SKM-1 (cell line): ENCODE results near the gene CPNE8.

Experiments
- DNase-seq: peaks from one replicate; lab custom pipeline; 2025; ENCODE audit not compliant: unreplicated experiment; lab: John Stamatoyannopoulos, UW

The CPNE8 gene

GRCh38 chr12:38898001-38898684, 7.2 kb downstream of the CPNE8 start:
- DNase-seq = no peak

GRCh38 chr12:38895446-38895845, 9.9 kb downstream of the CPNE8 start:
- no peak for DNase-seq

GRCh38 chr12:38892976-38893375, 12.4 kb downstream of the CPNE8 start:
- DNase-seq = no peak

- no peak for DNase-seq
Observed at GRCh38 chr12:38892087-38892786, 13.2 kb downstream of the CPNE8 start.

- DNase-seq = no peak
Observed at GRCh38 chr12:38890102-38890855, 15.1 kb downstream of the CPNE8 start.

- no peak for DNase-seq
Observed at GRCh38 chr12:38889297-38889815, 16.0 kb downstream of the CPNE8 start.

GRCh38 chr12:38887770-38888169, 17.6 kb downstream of the CPNE8 start:
- DNase-seq = no peak

GRCh38 chr12:38886931-38887330, 18.5 kb downstream of the CPNE8 start:
- no peak for DNase-seq

GRCh38 chr12:38886064-38886463, 19.3 kb downstream of the CPNE8 start:
- DNase-seq = no peak

GRCh38 chr12:38884666-38885065, 20.7 kb downstream of the CPNE8 start:
- no peak for DNase-seq

GRCh38 chr12:38883629-38884134, 21.7 kb downstream of the CPNE8 start:
- DNase-seq = no peak

- DNase-seq = no peak
Observed at GRCh38 chr12:38880288-38880687, 25.1 kb downstream of the CPNE8 start.

GRCh38 chr12:38878986-38879385, 26.4 kb downstream of the CPNE8 start:
- DNase-seq = no peak

GRCh38 chr12:38878333-38878705, 27.1 kb downstream of the CPNE8 start:
- DNase-seq = no peak

- DNase-seq = no peak
Observed at GRCh38 chr12:38875586-38876228, 29.7 kb downstream of the CPNE8 start.

- DNase-seq = no peak
Observed at GRCh38 chr12:38872561-38872960, 32.8 kb downstream of the CPNE8 start.

GRCh38 chr12:38872156-38872555, 33.2 kb downstream of the CPNE8 start:
- DNase-seq = no peak

GRCh38 chr12:38869036-38869435, 36.4 kb downstream of the CPNE8 start:
- DNase-seq = no peak

GRCh38 chr12:38850461-38850860, 54.9 kb downstream of the CPNE8 start:
- no peak for DNase-seq

GRCh38 chr12:38847247-38847646, 58.1 kb downstream of the CPNE8 start:
- DNase-seq = no peak

GRCh38 chr12:38844267-38844666, 61.1 kb downstream of the CPNE8 start:
- no peak for DNase-seq
